ENCODE measurements around the gene UBAC1. TPM values are rescaled to one million over a fixed set of nuclear protein-coding genes. Genes with fewer than 3 reads are reported as not detected.

The UBAC1 gene
- polyA plus RNA-seq, 1 donor (not counting 4 experiments of a cell fraction or from before 2014, with no cell fraction given) = 50.7 TPM

GRCh38 chr9:135930446-135931345 is 30.5 kb downstream of the UBAC1 start:
- H3K9ac ChIP-seq (ENCODE audit: control insufficient read depth, extremely low read depth, insufficient read depth, low read length) = no peak overlapping the region
- DNase-seq (ENCODE audit: low read depth, low spot score) = no peak

GRCh38 chr9:135929656-135930445 is 31.3 kb downstream of the UBAC1 start:
- H3K4me1 ChIP-seq (ENCODE audit: control insufficient read depth, extremely low read depth, insufficient read depth, low read length) = peaks cover 14% of the 10 kb centered on the region
- no peak overlapping the region for H3K27ac ChIP-seq (ENCODE audit: control insufficient read depth, insufficient read depth, low read length)
- no peaks in the 10 kb centered on the region for H3K9me1 ChIP-seq (ENCODE audit: control insufficient read depth, extremely low read depth, insufficient read depth, low read length)
- no peaks in the 10 kb centered on the region for H3K27me3 ChIP-seq (ENCODE audit: control insufficient read depth, extremely low read depth, insufficient read depth, low read length)
- FAIRE-seq (no peak), DNase-seq (ENCODE audit: low read depth, low spot score) (no peak)
- dilution Hi-C loops (cut with MboI; ENCODE audit: extremely low pct_ligation_motif_present, low sequenced_read_pairs) = no loop called here
- H2AFZ ChIP-seq (ENCODE audit: control insufficient read depth, low read length) = no peak overlapping the region
- H3K36me3 ChIP-seq (ENCODE audit: control insufficient read depth in 2 of 2, extremely low read depth in 1 of 2, insufficient read depth in 2 of 2, low read length in 2 of 2) = peaks cover 13 to 17% of the 10 kb centered on the region in 2 experiments
- no peak overlapping the region for H3K4me3 ChIP-seq (ENCODE audit: control insufficient read depth in 2 of 3, extremely low read depth in 1 of 3, insufficient read depth in 2 of 3, low read depth in 1 of 3, low read length in 3 of 3)
- no peak overlapping the region for H3K4me2 ChIP-seq (ENCODE audit: control insufficient read depth, extremely low read depth, insufficient read depth, low read depth, low read length)
- peaks cover 2% of the 10 kb centered on the region for H4K20me1 ChIP-seq (ENCODE audit: control insufficient read depth, extremely low read depth, insufficient read depth, low read length)
- no peaks in the 10 kb centered on the region for H3K79me2 ChIP-seq (ENCODE audit: control insufficient read depth, insufficient read depth, low read length)
- TF ChIP-seq CTCF (optimal IDR thresholded peaks at IDR 0.05 in 1 of 3, IDR thresholded peaks at IDR 0.05 in 1 of 3, conservative IDR thresholded peaks at IDR 0.05 in 1 of 3; ENCODE audit: extremely low read depth in 1 of 3, insufficient read depth in 2 of 3, low read length in 3 of 3) = no peak
- no peak for TF ChIP-seq EZH2 (IDR thresholded peaks at IDR 0.05; ENCODE audit: low read length)
- no peak overlapping the region for H3K9ac ChIP-seq (ENCODE audit: control insufficient read depth, extremely low read depth, insufficient read depth, low read length)
- no peaks in the 10 kb centered on the region for H3K9me3 ChIP-seq (ENCODE audit: control insufficient read depth, low read depth, low read length)

More at GRCh38 chr9:135930446-135931345, 30.5 kb downstream of the UBAC1 start:
- no peaks in the 10 kb centered on the region for H3K79me2 ChIP-seq (ENCODE audit: control insufficient read depth, insufficient read depth, low read length)
- H2AFZ ChIP-seq (ENCODE audit: control insufficient read depth, low read length) = no peak overlapping the region
- H3K4me3 ChIP-seq (ENCODE audit: control insufficient read depth in 2 of 3, extremely low read depth in 1 of 3, insufficient read depth in 2 of 3, low read depth in 1 of 3, low read length in 3 of 3) = no peak overlapping the region
- H3K36me3 ChIP-seq (ENCODE audit: control insufficient read depth in 2 of 2, extremely low read depth in 1 of 2, insufficient read depth in 2 of 2, low read length in 2 of 2) = peaks cover 17 to 18% of the 10 kb centered on the region in 2 experiments
- H3K4me2 ChIP-seq (ENCODE audit: control insufficient read depth, extremely low read depth, insufficient read depth, low read depth, low read length) = no peak overlapping the region
- TF ChIP-seq CTCF (optimal IDR thresholded peaks at IDR 0.05 in 1 of 3, IDR thresholded peaks at IDR 0.05 in 1 of 3, conservative IDR thresholded peaks at IDR 0.05 in 1 of 3; ENCODE audit: extremely low read depth in 1 of 3, insufficient read depth in 2 of 3, low read length in 3 of 3) = no peak
- TF ChIP-seq EZH2 (IDR thresholded peaks at IDR 0.05; ENCODE audit: low read length) = no peak
- dilution Hi-C loops (cut with MboI; ENCODE audit: extremely low pct_ligation_motif_present, low sequenced_read_pairs) = no loop called here
- H3K27ac ChIP-seq (ENCODE audit: control insufficient read depth, insufficient read depth, low read length) = no peak overlapping the region
- no peak for FAIRE-seq
- peaks cover 2% of the 10 kb centered on the region for H4K20me1 ChIP-seq (ENCODE audit: control insufficient read depth, extremely low read depth, insufficient read depth, low read length)
- no peaks in the 10 kb centered on the region for H3K9me3 ChIP-seq (ENCODE audit: control insufficient read depth, low read depth, low read length)
- peaks cover 14% of the 10 kb centered on the region for H3K4me1 ChIP-seq (ENCODE audit: control insufficient read depth, extremely low read depth, insufficient read depth, low read length)
- no peaks in the 10 kb centered on the region for H3K27me3 ChIP-seq (ENCODE audit: control insufficient read depth, extremely low read depth, insufficient read depth, low read length)
- H3K9me1 ChIP-seq (ENCODE audit: control insufficient read depth, extremely low read depth, insufficient read depth, low read length) = no peaks in the 10 kb centered on the region
